DMS53 (cell line): ENCODE results near the gene GUCY2D.
"Not testable (repeated sequence)": the region's sequence is repeated elsewhere in the genome, so short reads cannot be mapped to it uniquely, and the experiment has no call there.

Experiments used
- DNase-seq: peaks from one replicate; lab custom pipeline; 2025; lab: John Stamatoyannopoulos, UW

Gene GUCY2D

GRCh38 chr17:8016632-8017424 is 14.4 kb downstream of the GUCY2D start:
- DNase-seq: peak; percentile 78

- DNase-seq: no peak
Measured at GRCh38 chr17:8018436-8018835, 16.0 kb downstream of the GUCY2D start.

- DNase-seq: no peak
Measured at GRCh38 chr17:8019166-8019565, 16.8 kb downstream of the GUCY2D start.

- no peak for DNase-seq
Measured at GRCh38 chr17:8019665-8020650, 17.5 kb downstream of the GUCY2D start.

- no peak for DNase-seq
Measured at GRCh38 chr17:8020776-8021564, 18.6 kb downstream of the GUCY2D start.

- no peak for DNase-seq
Measured at GRCh38 chr17:8021565-8022359, 19.3 kb downstream of the GUCY2D start.

GRCh38 chr17:8022360-8023003 is 20.1 kb downstream of the GUCY2D start:
- DNase-seq: no peak

- DNase-seq: not testable (repeated sequence)
Measured at GRCh38 chr17:8024161-8024560, 21.7 kb downstream of the GUCY2D start.

GRCh38 chr17:8025176-8025911 is 22.9 kb downstream of the GUCY2D start:
- DNase-seq: no peak

GRCh38 chr17:8029121-8029520 is 26.7 kb downstream of the GUCY2D start:
- no peak for DNase-seq

- DNase-seq: no peak
Measured at GRCh38 chr17:8031261-8031661, 28.8 kb downstream of the GUCY2D start.

- peak; percentile 29 for DNase-seq
Measured at GRCh38 chr17:8031950-8032349, 29.5 kb downstream of the GUCY2D start.

- DNase-seq: no peak
Measured at GRCh38 chr17:8032442-8032841, 30.0 kb downstream of the GUCY2D start.

GRCh38 chr17:8038954-8039610 is 36.7 kb downstream of the GUCY2D start, which contains the start of gene ALOX15B:
TSS of gene ALOX15B (plus strand) at chr17:8039059. CDS start at chr17:8039156, 97 bp downstream.
- DNase-seq: no peak

GRCh38 chr17:8039611-8040168 is 37.3 kb downstream of the GUCY2D start:
- DNase-seq: no peak

GRCh38 chr17:8041249-8041928 is 39.0 kb downstream of the GUCY2D start:
- peak; percentile 87 for DNase-seq

GRCh38 chr17:8041979-8042378 is 39.6 kb downstream of the GUCY2D start:
- no peak for DNase-seq
